ENCODE data around the gene TMEM203. TPM values are rescaled to one million over a fixed set of nuclear protein-coding genes. Genes with fewer than 3 reads are reported as not detected.

The TMEM203 gene
- total RNA-seq, 1 donor from 2014 or later = 28.2 TPM

DNA sequence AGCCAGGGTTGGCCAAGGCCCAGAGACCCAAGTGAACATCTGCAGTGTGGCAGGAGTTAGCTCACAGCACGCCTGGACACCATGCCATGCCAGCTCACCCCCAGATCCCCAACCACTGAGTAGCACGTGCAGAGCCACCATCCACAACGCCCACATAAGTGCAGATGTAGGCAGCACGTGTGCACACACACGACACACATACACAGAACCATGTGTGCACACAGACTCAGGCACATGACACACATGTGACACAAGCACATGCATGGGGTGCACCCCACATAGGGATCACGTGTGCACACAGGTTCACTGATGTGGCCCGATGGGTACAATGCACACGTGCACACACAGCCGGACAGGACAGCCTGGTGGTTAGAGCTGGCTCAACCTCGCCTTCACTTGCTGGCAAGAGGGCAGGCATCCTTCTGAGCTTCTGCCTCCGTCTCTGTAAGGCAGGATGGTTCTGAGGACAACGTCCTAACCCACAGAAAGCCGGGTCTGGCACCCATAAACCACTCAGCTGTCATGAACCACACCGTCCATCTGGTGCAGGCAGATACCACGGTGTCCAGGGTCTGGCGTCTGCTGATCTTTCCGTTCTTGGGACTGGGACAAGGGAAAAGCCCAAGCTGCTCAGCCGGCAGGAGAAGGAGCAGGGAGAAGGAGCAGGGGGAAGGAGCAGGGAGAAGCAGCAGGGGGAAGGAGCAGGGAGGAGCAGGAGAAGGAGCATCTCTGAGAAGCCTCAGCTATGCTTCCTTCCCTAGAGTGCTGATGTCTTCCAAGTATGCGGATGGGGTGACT lies 47.6 kb downstream of the TMEM203 start:
- intact Hi-C loops (cut with micrococcal nuclease) = no loop called here

GRCh38 chr9:137156567-137157375 lies 48.7 kb downstream of the TMEM203 start:
- intact Hi-C loops (cut with micrococcal nuclease) = no loop called here

Other genes starting within 250 kb of the TMEM203 start
- 6.5 and 6.7 TPM in 2 replicates for gene PTGDS, start 228.1 kb downstream of the TMEM203 start, total RNA-seq
- 0.16 and 0.20 TPM in 2 replicates for gene LCNL1, start 222.7 kb downstream of the TMEM203 start, total RNA-seq
- gene PAXX, start 213.2 kb downstream of the TMEM203 start, total RNA-seq = 71.4 and 74.5 TPM in 2 replicates
- 0.91 TPM in 2 replicates for gene CLIC3, start 209.1 kb downstream of the TMEM203 start, total RNA-seq
- gene ABCA2, start 177.4 kb downstream of the TMEM203 start, total RNA-seq = 27.8 and 30.6 TPM in 2 replicates
- 0.41 and 0.84 TPM in 2 replicates for gene FUT7, start 173.6 kb downstream of the TMEM203 start, total RNA-seq
- gene NPDC1, start 159.5 kb downstream of the TMEM203 start, total RNA-seq = 15.5 and 17.0 TPM in 2 replicates
- not detected in 2 replicates for gene ENTPD2, start 151.6 kb downstream of the TMEM203 start, total RNA-seq
- gene SAPCD2, start 135.1 kb downstream of the TMEM203 start, total RNA-seq = 32.9 TPM in 2 replicates
- gene UAP1L1, start 128.1 kb downstream of the TMEM203 start, total RNA-seq = 14.8 and 15.4 TPM in 2 replicates
- 48.7 and 55.1 TPM in 2 replicates for gene MAN1B1, start 118.7 kb downstream of the TMEM203 start, total RNA-seq
- gene DPP7, start 90.9 kb downstream of the TMEM203 start, total RNA-seq = 221 and 229 TPM in 2 replicates
- 0.05 TPM in 1 of 2 replicates, not detected in the other for gene GRIN1, start 66.5 kb downstream of the TMEM203 start, total RNA-seq
- gene LRRC26, start 35.6 kb downstream of the TMEM203 start, total RNA-seq = not detected in 2 replicates
- gene TMEM210, start 33.6 kb downstream of the TMEM203 start, total RNA-seq = not detected in 2 replicates
- gene ANAPC2, start 17.1 kb downstream of the TMEM203 start, total RNA-seq = 68.8 and 69.6 TPM in 2 replicates
- 86.5 and 88.3 TPM in 2 replicates for gene SSNA1, start 17.0 kb downstream of the TMEM203 start, total RNA-seq
- 9.6 and 10.9 TPM in 2 replicates for gene TPRN, start 4.9 kb downstream of the TMEM203 start, total RNA-seq
- gene NDOR1, start 52 bp upstream of the TMEM203 start, total RNA-seq = 38.6 and 42.1 TPM in 2 replicates
- 3.3 and 3.8 TPM in 2 replicates for gene RNF208, start 16.6 kb upstream of the TMEM203 start, total RNA-seq
- gene CYSRT1, start 19.5 kb upstream of the TMEM203 start, total RNA-seq = 0.23 and 0.27 TPM in 2 replicates
- gene RNF224, start 21.9 kb upstream of the TMEM203 start, total RNA-seq = 0.14 TPM in 1 of 2 replicates, not detected in the other
- gene SLC34A3, start 25.3 kb upstream of the TMEM203 start, total RNA-seq = not detected in 2 replicates
- 365 and 372 TPM in 2 replicates for gene TUBB4B, start 35.6 kb upstream of the TMEM203 start, total RNA-seq
- gene STPG3, start 45.6 kb upstream of the TMEM203 start, total RNA-seq = not detected in 2 replicates
- 65.9 and 67.2 TPM in 2 replicates for gene NELFB, start 49.7 kb upstream of the TMEM203 start, total RNA-seq
- gene TOR4A, start 72.1 kb upstream of the TMEM203 start, total RNA-seq = 17.4 and 17.5 TPM in 2 replicates
- 1.5 and 1.7 TPM in 2 replicates for gene NRARP, start 96.6 kb upstream of the TMEM203 start, total RNA-seq
- gene EXD3, start 217.5 kb upstream of the TMEM203 start, total RNA-seq = 8.2 and 9.6 TPM in 2 replicates
- 0.80 and 0.98 TPM in 2 replicates for gene NOXA1, start 217.7 kb upstream of the TMEM203 start, total RNA-seq
- not detected in 2 replicates for gene ENTPD8, start 235.7 kb upstream of the TMEM203 start, total RNA-seq

Data from T-helper 2 cell treated with Interferon-gamma antibody and Interleukin-4, amounts not matched to agents 100 ng/mL and 5 ng/mL, for 36 hours (primary cell).